Common myeloid progenitor, CD34-positive (primary cell): ENCODE measurements around the gene CTNNBL1.
A peak's percentile ranks its signal among the peaks of the same experiment; 100 is the strongest.

Source experiments
- CTCF ChIA-PET: fragments of 350-600 bp; sonication (Branson Sonifier 250); formaldehyde crosslinking; loops from one replicate; lab custom pipeline; 2021; ENCODE audit warnings: antibody characterized with exemption; lab: Charles Lee
- POLR2A ChIA-PET: fragments of 350-600 bp; sonication (Branson Sonifier 250); formaldehyde crosslinking; loops from one replicate; lab custom pipeline; 2021; ENCODE audit warnings: antibody characterized with exemption; lab: Charles Lee
- DNase-seq, 3 donors: peaks; one replicate each; pipeline versions ENCODE4 v3.0.0 to v3.0.0-alpha.2; 2013
- H3K27ac ChIP-seq, 2 experiments: 1 replicate in 1 of 2; 2 replicates in 1 of 2; pipeline ENCODE4 v1.7.0; 2013; ENCODE audit warnings: inconsistent platforms in 2 of 2, low read length in 2 of 2, mild to moderate bottlenecking in 2 of 2, low read depth in 1 of 2, moderate library complexity in 1 of 2; ENCODE audit not compliant: severe bottlenecking in 2 of 2, insufficient read depth in 1 of 2, poor library complexity in 1 of 2
- H3K27me3 ChIP-seq, 5 experiments: replicated peaks in 2 of 5; 1 replicate in 3 of 5; 2 replicates in 2 of 5; pipeline versions ENCODE4 v1.6.1 to v1.7.0; 2013; ENCODE audit warnings: low read length in 4 of 5, mild to moderate bottlenecking in 2 of 5, moderate library complexity in 2 of 5, inconsistent platforms in 1 of 5; ENCODE audit not compliant: insufficient read depth in 5 of 5, control insufficient read depth in 4 of 5
- H3K36me3 ChIP-seq, 4 experiments: 1 replicate in 2 of 4; 2 replicates in 2 of 4; pipeline versions ENCODE4 v1.6.1 to v1.7.0; 2013; ENCODE audit warnings: low read length in 3 of 4, control low read depth in 1 of 4, mild to moderate bottlenecking in 1 of 4; ENCODE audit not compliant: control insufficient read depth in 4 of 4, insufficient read depth in 4 of 4
- H3K4me1 ChIP-seq, 4 experiments: 1 replicate in 3 of 4; 2 replicates in 1 of 4; pipeline versions ENCODE4 v1.6.1 to v1.7.1; 2013; ENCODE audit warnings: low read length in 3 of 4, mild to moderate bottlenecking in 3 of 4, control low read depth in 1 of 4, inconsistent platforms in 1 of 4, moderate library complexity in 1 of 4; ENCODE audit not compliant: control insufficient read depth in 4 of 4, insufficient read depth in 4 of 4; ENCODE audit errors: control extremely low read depth in 1 of 4
- H3K4me3 ChIP-seq, 7 experiments: 1 replicate in 4 of 7; 2 replicates in 3 of 7; pipeline versions ENCODE4 v1.5.1 to v1.7.0; 2013; ENCODE audit warnings: mild to moderate bottlenecking in 7 of 7, low read length in 6 of 7, moderate library complexity in 6 of 7, inconsistent platforms in 2 of 7, low read depth in 2 of 7, control low read depth in 1 of 7; ENCODE audit not compliant: insufficient read depth in 4 of 7, control insufficient read depth in 1 of 7; ENCODE audit errors: extremely low read depth in 1 of 7
- H3K9me3 ChIP-seq, 5 experiments: 1 replicate in 4 of 5; 2 replicates in 1 of 5; pipeline versions ENCODE4 v1.6.1 to v1.7.1; 2013; ENCODE audit warnings: low read length in 4 of 5, mild to moderate bottlenecking in 2 of 5, inconsistent platforms in 1 of 5, low read depth in 1 of 5, moderate library complexity in 1 of 5; ENCODE audit not compliant: control insufficient read depth in 4 of 5, insufficient read depth in 2 of 5; ENCODE audit errors: control extremely low read depth in 1 of 5
- WGBS: methylation state at CpG from one replicate; pipeline ENCODE4 v1.1.5; 2013; ENCODE audit not compliant: insufficient coverage; 5-methylcytosine and 5-hydroxymethylcytosine counted together

Gene CTNNBL1

DNA sequence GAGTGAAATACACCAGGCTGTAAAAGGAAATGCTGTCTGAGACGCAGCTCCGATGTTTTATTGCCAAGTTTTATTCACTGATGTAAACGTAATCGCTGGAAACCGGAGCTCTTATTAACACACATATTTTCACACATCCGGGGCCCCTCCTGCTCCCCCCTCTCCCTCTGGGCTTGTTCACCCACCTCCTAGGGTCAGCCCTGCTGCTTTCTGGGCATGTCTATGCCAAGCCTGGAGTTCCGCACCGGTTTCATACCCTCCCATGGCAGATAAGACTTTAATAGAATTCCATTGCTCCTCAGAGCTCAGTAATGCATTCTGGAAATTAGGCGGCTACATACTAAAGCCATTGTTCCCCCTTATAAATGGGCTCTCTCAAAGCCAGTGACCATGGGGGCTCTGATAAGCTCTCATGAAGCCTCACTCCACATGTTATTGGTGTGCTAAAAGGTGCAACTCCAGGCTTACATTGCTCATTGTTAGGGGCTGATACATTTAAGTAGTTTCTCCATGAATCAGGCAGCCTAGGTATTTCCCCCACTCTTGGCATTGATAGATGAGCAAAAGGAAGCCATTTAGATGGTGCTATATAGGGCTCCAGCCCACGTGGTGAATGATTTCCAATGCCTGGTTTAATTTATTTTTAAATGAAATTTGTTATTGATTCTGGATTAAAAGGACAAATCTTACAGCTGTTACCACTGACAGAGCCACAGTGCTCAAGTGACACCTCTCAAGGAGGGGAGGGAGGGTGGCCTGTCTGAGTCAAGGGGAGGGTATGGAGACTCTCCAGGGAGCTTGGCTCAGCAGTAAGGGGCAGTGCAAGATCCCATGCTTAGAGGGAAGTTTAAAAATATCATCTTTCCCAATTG is 204.6 kb downstream of the CTNNBL1 start:
- Histone ChIP-seq H3K36me3 (no peaks in the 10 kb centered on the region), H3K4me1 (peaks cover 0 to 4% (median 4%) of the 10 kb centered on the region in 4 experiments), H3K27ac (no peak overlapping the region), H3K4me3 (no peak overlapping the region), H3K27me3 (peaks cover 0 to 51% (median 20%) of the 10 kb centered on the region in 5 experiments), H3K9me3 (no peaks in the 10 kb centered on the region)
- no peak for DNase-seq
- POLR2A ChIA-PET = no interaction called here
- CTCF ChIA-PET = interaction anchor here (1.1 to 1.2 kb wide), 2 partner anchors 9 to 20 kb away, joined by 3 read pairs; no protein-coding TSS in a partner anchor
- WGBS = 90% methylated on average over 10 of the region's 10 CpGs

DNA sequence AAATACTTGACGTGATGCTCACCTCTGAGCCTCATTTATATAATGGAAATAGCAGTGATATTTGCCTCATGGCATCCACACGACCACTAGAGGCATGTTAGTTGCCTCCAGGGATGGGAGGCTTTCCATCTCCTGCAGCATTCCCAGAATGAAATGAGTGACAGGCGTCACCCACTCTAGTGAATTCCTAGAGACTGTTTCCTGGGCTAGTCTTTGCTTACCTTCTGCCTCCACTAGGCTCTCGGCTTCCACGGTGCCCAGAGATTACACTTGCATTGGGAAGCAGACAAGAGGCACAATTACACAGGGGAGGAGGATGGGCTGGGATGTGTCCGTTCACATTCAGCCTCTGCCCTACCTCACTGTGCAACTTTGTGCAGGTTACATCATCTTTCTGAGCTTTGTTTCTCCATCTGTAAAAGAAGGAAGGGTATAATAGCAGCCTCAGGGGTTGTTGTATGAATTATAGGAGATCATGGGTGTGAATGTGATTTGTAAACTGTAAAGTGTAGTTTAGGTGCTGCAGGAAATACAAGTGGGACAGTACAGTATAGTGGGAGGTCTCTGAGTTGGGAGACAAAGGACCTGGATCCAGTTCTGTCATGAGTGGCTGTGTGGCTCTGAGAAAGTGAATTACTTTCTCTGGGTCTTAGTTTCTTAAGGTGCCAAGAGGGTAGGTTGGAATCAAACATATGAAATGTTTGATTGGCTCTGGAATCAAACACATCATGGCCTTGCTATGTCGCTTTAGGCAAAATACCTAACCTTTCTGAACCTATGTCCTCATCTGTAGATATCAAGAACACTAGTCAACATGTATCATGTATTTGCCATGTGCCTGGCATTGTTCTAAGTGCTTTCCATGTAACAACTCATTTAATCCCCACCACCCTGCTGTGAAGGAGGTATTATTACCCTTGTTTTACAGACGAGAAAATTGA is 205.5 kb downstream of the CTNNBL1 start:
- no peaks in the 10 kb centered on the region for H3K9me3 ChIP-seq
- H3K27me3 ChIP-seq = peaks cover 0 to 60% (median 28%) of the 10 kb centered on the region in 5 experiments
- no peak overlapping the region for H3K27ac ChIP-seq
- ChIA-PET POLR2A (no interaction called here), CTCF (no interaction called here)
- H3K4me1 ChIP-seq = peaks cover 0 to 4% (median 4%) of the 10 kb centered on the region in 4 experiments
- 48% methylated on average over 4 of the region's 8 CpGs for WGBS
- no peak for DNase-seq
- no peak overlapping the region for H3K4me3 ChIP-seq
- no peaks in the 10 kb centered on the region for H3K36me3 ChIP-seq

DNA sequence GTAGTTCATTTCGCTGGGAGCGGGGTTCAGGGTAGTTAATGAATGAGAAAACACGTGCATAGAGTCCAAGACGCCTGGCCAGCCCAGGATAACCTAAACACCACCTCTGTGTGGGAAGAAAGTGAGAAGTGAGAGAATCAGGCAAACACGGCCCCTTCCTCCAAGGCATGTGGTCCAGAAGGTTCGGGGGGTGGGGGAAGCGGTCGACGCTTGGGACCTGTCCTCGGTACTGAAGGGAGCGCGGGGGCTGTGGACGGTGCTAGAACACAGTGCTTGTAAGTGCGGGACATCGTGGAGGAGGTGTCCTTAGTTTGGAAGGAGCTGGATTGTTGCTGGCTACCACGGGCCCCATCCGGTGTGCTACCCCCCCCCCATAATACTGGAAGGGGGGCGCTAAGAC is 207.4 kb downstream of the CTNNBL1 start:
- 60% methylated on average over 4 of the region's 18 CpGs for WGBS
- Histone ChIP-seq H3K9me3 (no peaks in the 10 kb centered on the region), H3K4me1 (peaks cover 0 to 4% (median 4%) of the 10 kb centered on the region in 4 experiments), H3K4me3 (no peak overlapping the region), H3K27me3 (peaks cover 2 to 78% (median 35%) of the 10 kb centered on the region in 5 experiments), H3K36me3 (no peaks in the 10 kb centered on the region), H3K27ac (no peak overlapping the region)
- ChIA-PET POLR2A (no interaction called here), CTCF (interaction anchor here (1.1 to 1.3 kb wide), 2 partner anchors 14 to 73 kb away, joined by 3 read pairs; no protein-coding TSS in a partner anchor)
- peak in 2 of 3 donors; percentile 55 to 64 for DNase-seq

DNA sequence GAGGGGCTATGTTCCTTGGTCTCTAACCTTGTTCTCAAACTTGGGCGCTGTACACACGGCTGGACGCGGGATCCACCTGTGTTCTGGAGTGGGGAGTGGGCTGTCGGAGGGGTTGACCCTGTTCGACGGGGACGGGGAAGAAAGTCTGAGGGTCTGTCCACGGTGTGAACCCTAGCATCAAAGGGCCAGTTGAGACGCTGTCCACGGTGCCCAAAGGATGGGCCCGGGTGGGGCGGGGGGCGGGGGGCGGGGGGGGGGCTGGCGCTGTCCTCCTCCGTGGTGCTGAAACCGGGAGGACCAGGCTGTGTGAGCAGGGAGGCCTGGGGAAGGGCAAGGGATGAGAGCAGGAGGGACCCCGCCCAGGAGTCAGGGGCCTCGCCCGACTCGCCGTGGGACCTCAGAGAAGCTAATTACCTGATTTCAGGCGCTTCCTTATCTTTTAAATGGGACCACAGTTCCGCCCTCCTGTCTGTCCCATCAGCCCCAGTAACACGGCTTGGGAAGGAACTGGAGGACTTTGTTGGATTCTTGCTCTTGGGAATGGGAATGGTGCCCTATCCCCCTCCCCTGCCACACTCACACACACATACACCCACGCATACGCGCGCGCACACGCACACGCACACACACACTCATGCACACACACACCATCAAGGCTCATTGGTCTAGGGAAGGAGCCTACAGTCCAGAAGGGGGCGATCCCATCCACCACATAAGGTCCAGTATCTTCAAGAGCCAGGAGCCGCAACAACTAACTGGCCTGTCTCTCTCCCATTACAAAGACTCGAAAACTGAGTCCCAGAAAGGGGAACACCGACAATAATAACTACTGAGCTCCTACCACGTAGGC is 208.0 kb downstream of the CTNNBL1 start:
- 19% methylated on average over 17 of the region's 38 CpGs for WGBS
- no peaks in the 10 kb centered on the region for H3K9me3 ChIP-seq
- POLR2A ChIA-PET = no interaction called here
- no peak overlapping the region for H3K27ac ChIP-seq
- H3K4me3 ChIP-seq = no peak overlapping the region
- peak; percentile 36 to 55 (median 45) for DNase-seq
- peaks cover 0 to 4% (median 4%) of the 10 kb centered on the region in 4 experiments for H3K4me1 ChIP-seq
- H3K36me3 ChIP-seq = no peaks in the 10 kb centered on the region
- H3K27me3 ChIP-seq = peaks cover 2 to 85% (median 39%) of the 10 kb centered on the region in 5 experiments
- CTCF ChIA-PET = interaction anchor here (1.1 to 1.3 kb wide), 3 partner anchors 12 to 72 kb away, joined by 3 read pairs; no protein-coding TSS in a partner anchor

DNA sequence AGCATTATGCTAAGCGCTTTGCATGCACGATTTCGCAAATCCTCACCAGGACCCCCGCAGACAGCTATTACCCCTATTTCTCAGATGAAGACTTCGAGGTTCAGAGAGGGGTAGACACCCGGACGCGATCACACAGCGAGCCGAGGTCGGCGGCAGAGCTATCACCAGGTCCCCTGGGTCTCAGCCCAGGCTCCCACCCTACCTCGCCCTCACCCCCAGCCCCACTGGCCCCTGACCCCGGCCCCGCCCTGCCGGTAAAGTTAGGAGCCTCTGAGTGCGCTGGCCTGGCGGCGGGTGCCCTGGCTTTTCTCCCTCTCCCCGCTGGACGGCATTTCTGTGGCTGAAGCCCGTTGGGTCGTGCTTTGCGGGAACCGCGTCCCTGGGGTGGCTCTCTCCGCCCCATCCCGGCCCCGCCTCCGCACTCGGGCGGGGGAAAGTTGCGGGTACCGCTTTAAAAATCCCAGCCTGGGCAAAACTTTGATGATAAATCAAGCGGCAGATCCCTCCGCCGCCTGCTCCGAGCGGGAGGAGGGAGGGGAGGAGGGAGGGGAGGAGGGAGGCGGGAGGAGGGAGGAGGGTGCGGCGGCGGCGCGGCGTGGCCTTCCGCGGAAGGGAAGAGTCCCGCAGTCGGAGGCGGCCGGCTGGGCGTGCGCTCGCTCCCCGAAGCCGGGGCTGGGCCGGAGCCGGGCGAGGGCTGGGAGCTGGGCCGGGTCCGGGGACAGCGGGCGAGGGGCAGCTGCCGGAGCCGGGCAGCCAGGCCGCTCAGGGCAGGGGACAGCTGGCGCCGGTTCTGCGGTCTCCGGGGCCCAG is 208.9 kb downstream of the CTNNBL1 start, which contains the start of gene VSTM2L:
VSTM2L (plus strand) TSS at position 624 of the 810 bp plus-strand sequence. CDS start 224 bp downstream, outside the sequence.
- peak in 2 of 3 donors; percentile 26 to 32 for DNase-seq
- Histone ChIP-seq H3K36me3 (no peaks in the 10 kb centered on the region), H3K9me3 (no peaks in the 10 kb centered on the region), H3K4me3 (peak within 1 kb of the TSS in 1 of 7 experiments; percentile 37), H3K27ac (no peak within 1 kb of the TSS), H3K4me1 (peaks cover 0 to 4% (median 4%) of the 10 kb centered on the region in 4 experiments), H3K27me3 (peaks cover 2 to 93% (median 39%) of the 10 kb centered on the region in 5 experiments)
- WGBS = 3% methylated on average over 42 of the region's 71 CpGs
- ChIA-PET POLR2A (interaction anchor here (0.5 kb wide), 1 partner anchor 174 kb away, joined by 4 read pairs; no protein-coding TSS in a partner anchor), CTCF (interaction anchor here (1.2 to 1.3 kb wide), 2 partner anchors 12 to 16 kb away, joined by 3 read pairs; no protein-coding TSS in a partner anchor)
